GM19324 (cell line): Measurements from ENCODE around the gene AKAP13.

Experiments
- ATAC-seq: cut with Tn5 transposase; IDR thresholded peaks from one replicate; pipeline ENCODE4 v1.9.1; 2021; ENCODE audit warnings: mild to moderate bottlenecking, moderate library complexity; ENCODE audit not compliant: unreplicated experiment, low FRiP score

AKAP13 gene

GRCh38 chr15:85755471-85755870, 375.1 kb downstream of the AKAP13 start:
- ATAC-seq = no peak

- no peak for ATAC-seq
Measured at GRCh38 chr15:85755942-85756341, 375.5 kb downstream of the AKAP13 start.

DNA sequence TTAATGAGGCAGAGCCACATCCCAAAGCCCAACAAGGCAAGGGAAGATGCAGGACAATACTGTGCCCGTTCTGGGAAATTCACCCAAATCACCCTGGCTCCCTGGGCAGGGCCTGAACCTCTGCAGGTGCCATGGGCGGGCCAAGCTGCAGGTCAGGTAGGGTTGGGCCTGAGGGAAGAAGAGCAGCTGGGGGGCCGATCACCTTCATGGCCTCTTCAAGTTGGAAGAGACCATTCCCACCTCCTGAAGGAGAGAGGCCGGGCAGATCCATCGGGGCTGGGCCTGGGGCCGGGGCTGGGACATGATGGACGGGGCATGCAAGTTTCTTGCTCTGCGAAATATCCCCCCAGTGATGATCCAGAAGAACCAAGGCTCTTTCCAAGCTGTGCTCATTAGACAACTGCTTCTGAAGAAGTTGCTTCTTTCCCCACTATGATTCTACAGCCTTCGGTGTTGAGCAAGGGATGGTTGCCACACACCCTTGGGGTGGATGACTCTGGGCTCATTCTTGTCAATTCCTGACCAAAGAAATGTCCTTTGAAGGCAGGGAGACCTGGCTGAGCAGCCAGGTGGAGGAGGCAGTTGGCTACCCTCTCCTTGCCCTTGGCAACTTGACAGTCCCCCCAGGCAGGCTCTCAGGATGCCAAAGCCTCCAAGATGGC, 376.1 kb downstream of the AKAP13 start:
- no peak for ATAC-seq

- ATAC-seq = no peak
Measured at GRCh38 chr15:85757073-85757938, 376.9 kb downstream of the AKAP13 start.

DNA sequence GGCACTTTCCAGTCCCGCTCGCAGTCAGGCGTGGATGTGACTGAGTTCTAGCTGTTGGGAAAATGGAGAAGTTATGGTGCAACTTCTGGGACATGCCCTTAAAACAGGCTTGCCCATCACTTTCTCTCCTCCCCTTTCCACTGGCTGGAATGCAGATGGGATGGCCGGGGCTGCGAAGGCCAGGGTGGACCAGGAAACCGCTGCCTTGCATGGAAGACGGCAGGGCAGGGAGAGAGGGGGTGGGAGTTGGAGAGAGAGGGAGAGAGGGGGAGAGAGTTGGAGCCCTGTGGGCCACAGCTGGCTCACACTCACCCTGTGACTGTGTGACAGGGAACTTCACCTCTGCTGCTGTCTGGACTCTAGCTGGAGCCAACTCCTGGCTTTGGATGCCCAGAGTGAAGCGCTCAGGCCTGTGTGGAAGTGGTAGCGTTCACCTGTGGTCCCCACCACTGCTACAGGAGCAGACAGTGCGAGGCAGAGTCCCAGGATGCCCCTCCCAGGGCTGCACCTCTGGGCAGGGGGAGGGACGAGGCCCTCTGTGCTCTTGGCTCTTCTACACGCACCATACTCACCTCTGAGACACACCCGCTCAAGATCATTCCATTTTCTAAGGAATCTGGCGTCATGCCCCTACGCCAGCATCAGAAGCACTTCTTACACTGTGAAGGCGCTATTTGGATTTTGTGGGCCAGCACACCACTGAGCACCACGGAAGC, 377.7 kb downstream of the AKAP13 start:
- ATAC-seq = no peak

GRCh38 chr15:85758655-85758978, 378.2 kb downstream of the AKAP13 start:
- ATAC-seq = no peak

GRCh38 chr15:85759376-85759775, 379.0 kb downstream of the AKAP13 start:
- ATAC-seq = no peak

GRCh38 chr15:85760049-85760448, 379.6 kb downstream of the AKAP13 start:
- ATAC-seq = no peak

DNA sequence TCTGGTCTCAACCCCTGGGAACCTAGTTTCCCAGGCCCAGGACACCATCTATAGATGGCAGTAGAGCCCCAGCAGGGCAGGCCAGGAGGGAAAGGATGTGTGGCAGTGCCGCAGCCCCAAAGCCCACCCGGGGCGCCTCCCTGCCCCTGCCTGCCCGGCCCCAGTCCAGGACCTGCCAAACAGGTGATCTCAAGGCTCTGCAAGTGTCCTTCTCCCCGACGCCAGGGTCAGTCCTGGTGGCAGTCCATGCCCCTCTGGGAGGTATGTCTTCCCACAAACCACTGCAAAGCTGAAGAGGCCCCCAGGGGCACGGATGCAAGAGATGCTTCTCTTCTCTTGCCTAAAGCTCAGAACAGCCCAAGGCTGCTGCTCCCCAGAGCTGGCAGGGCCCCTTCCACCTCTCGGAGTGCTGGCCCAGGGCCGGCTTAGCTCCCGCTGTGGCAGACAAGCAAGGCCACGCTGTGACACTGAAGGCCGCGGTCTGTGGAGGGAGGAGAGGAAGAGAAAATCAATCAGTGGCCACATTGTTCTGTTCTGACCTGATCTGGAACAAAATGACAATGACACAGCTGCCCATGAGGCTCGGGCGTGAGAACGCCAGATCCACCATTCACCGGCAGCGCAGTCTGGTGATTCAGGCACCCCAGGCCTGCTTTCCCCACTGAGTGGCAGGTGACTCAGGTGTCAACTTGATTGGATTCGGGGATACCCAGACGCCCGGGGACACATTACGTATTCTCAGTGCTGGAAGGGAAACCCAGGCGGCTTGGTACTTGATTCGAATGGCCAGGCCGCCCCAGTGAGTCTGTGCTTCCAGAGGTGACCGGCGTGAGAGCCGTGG, 380.3 kb downstream of the AKAP13 start:
- no peak for ATAC-seq

GRCh38 chr15:85761635-85762034, 381.2 kb downstream of the AKAP13 start:
- ATAC-seq = no peak

- ATAC-seq = no peak
Measured at GRCh38 chr15:85762039-85762755, 381.8 kb downstream of the AKAP13 start.

- ATAC-seq = no peak
Measured at GRCh38 chr15:85762756-85763127, 382.3 kb downstream of the AKAP13 start.

- ATAC-seq = no peak
Measured at GRCh38 chr15:85763157-85763556, 382.8 kb downstream of the AKAP13 start.

DNA sequence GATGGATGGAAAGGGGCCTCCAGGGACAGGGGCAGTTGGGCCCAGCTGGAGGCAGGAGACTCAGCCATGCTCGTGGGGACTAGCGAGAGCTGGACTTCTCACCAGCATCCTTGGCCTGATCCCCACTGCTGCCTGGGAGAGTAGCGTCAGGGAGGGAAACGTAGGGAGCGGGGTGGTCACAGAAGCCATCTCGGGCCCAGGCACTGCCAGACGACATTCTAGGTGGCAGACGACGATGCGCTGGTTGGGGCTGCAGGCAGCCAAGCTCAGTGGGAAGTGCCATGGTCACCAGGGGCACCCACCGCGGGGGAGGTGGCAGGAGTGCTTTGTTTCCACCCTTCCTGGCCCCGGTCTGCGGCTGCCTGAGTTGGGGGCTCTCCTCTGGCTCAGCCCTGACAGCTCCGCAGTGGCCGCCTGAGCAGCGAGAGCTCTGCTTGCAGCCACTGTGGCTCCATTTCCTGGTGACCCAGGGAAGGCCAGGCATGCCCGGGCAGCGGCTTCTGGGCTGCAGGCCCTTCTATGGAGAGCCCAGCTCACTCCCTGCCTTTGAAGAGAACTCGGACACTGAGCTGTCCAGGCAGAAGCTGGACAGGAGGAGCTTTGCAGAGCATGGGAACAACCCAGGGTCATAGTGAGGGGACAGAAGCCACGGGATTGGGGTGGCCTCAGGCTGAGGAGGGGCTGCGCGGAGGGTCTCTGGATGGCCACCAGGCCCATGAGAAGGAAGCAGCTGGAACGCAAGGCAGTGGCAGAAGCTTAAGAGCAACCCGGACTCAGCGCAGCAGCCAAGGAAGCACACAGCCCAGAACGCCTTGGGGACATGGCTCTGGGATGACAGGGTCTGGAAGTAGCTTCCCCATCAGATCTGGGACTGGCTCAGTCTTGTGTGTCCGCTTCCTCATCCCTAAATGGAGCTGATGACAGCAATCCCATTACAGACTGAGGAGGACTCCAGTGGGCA, 383.6 kb downstream of the AKAP13 start:
- ATAC-seq = no peak

- no peak for ATAC-seq
Measured at GRCh38 chr15:85764649-85765277, 384.4 kb downstream of the AKAP13 start.

DNA sequence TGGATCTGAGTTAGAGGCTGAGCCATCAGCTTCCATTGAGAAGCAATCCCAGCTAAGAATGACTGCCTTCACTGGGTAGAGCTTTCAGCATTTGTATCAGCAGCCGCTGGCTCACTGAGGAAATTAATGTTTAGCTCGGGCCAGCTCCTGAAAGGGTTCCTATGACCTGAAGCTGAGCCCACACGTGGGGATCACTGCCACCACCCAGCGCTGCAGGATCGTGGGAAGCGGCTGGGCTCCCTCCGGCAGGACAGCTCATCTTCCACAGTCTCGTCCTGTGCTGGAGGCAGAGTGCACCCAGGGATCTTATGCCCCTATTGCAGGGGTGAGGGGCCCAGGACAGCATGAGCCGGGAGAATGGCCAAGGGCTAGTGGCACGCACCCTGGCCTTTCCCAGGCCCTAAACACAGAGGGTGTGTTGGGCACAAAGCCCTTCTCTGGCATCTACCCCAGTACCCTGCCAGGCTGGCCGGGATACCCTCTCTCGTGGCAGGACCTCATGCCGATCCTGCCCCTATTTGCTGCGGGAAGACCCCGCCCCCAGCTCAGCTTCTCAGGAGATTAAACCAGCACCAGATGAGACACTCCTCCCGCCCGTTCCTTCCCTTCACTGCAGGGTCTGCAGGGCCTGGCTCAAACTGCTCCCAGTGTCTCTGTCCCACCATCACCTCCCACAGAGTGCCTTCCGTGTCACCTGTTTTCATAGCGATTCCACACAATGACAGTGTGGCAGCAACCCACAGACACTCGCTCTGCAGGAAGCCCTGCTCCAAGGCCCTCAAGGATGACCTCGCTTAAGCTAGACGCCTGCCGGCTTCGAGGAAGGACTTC, 385.8 kb downstream of the AKAP13 start:
- ATAC-seq = no peak

DNA sequence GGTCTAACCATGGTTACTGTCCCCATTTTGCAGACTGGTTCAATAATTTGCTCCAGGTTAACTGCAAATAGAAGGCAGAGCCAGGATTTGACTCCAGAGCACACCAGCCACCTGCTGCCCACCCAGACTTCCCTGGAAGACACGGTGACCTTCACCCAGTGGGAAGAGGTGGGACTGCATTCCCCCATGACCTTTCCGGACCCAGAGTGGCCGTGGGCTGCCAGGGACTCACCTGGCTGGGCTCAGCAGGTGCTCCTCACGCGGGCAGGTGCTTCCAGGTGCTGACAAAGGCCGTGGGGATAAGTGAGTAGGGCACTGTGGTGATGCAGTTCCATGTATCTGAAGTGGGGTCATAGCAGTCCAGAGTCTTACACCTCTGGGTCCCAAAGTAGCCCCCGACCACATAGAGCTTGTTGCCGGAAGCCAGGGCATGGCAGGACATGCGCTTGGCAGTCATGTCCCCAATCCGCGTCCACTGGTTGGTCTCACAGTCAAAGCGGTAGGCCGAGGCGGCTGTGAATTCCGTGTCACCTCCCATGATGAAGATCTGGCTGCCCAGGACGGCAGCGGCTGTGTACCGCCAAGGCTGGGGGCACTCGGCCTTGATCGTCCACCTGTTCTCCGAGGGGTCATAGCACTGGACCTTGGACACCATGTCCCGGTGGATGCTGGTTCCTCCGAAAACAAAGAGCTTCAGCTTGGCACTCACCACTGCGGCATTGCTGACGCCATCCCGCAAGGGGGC, 387.6 kb downstream of the AKAP13 start:
- ATAC-seq = no peak
